ENCODE results near the gene RANBP2. TPM values are rescaled to one million over a fixed set of nuclear protein-coding genes. Genes with fewer than 3 reads are reported as not detected.

Gene RANBP2
- total and polyA plus RNA-seq, 2 experiments from 2014 or later, result 9.6 to 72.9 TPM

DNA sequence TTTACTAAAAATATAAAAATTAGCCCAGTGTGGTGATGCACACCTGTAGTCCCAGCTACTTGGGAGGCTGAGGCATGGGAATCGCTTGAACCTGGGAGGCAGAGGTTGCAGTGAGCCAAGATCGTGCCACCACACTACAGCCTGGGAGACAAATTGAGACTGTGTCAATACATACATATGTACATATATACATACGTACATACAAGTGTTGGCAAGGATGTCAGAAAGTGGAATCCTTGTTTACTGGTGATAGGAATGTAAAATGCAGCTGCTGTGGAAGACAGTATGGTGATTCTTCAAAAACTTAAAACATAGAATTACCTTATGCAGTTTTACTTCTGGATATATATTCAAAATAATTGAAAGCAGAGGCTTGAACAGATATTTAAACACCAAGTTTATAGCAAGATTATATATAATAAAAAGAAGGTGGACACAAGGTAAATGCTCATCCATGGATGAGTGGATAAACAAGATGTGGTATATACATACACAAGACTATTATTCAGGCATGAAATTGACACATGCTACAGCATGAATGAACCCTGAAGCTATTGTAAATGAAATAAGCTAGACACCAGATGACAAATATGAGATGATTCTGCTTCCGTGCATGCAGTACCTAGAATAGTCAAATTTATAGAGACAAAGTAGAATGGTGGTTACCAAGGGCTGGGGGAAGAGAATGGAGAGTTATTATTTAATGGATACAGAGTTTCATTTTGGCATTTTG is 110.5 kb downstream of the RANBP2 start:
- Histone ChIP-seq H2AFZ (no peak overlapping the region), H3K27me3 (no peaks in the 10 kb centered on the region), H3K4me3 (no peak overlapping the region), H3K36me3 (replicated peaks; ENCODE audit: insufficient read depth, low read depth) (no peaks in the 10 kb centered on the region), H4K20me1 (ENCODE audit: insufficient read depth, poor library complexity, severe bottlenecking) (no peaks in the 10 kb centered on the region), H3K9me2 (replicated peaks; ENCODE audit: insufficient read depth) (no peaks in the 10 kb centered on the region), H3K9me3 (ENCODE audit: low read depth) (no peaks in the 10 kb centered on the region), H3K27ac (no peak overlapping the region), H3K4me1 (ENCODE audit: insufficient read depth) (no peaks in the 10 kb centered on the region), H3K79me2 (no peaks in the 10 kb centered on the region), H3K4me2 (no peak overlapping the region)
- DNase-seq (ENCODE audit: low spot score), result no peak
- WGBS (ENCODE audit: low lambda C conversion rate, missing lambda C conversion rate), result 95% methylated on average over 4 of the region's 4 CpGs
- TF ChIP-seq EZH2phosphoT487 (IDR thresholded peaks at IDR 0.05; ENCODE audit: low read depth, severe bottlenecking, unreplicated experiment) (no peak), EZH2 (IDR thresholded peaks at IDR 0.05; ENCODE audit: borderline replicate concordance) (no peak)
- TF ChIP-seq, protein P1, sequence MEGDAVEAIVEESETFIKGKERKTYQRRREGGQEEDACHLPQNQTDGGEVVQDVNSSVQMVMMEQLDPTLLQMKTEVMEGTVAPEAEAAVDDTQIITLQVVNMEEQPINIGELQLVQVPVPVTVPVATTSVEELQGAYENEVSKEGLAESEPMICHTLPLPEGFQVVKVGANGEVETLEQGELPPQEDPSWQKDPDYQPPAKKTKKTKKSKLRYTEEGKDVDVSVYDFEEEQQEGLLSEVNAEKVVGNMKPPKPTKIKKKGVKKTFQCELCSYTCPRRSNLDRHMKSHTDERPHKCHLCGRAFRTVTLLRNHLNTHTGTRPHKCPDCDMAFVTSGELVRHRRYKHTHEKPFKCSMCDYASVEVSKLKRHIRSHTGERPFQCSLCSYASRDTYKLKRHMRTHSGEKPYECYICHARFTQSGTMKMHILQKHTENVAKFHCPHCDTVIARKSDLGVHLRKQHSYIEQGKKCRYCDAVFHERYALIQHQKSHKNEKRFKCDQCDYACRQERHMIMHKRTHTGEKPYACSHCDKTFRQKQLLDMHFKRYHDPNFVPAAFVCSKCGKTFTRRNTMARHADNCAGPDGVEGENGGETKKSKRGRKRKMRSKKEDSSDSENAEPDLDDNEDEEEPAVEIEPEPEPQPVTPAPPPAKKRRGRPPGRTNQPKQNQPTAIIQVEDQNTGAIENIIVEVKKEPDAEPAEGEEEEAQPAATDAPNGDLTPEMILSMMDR (IDR thresholded peaks at IDR 0.05; ENCODE audit: poor library complexity), result no peak

DNA sequence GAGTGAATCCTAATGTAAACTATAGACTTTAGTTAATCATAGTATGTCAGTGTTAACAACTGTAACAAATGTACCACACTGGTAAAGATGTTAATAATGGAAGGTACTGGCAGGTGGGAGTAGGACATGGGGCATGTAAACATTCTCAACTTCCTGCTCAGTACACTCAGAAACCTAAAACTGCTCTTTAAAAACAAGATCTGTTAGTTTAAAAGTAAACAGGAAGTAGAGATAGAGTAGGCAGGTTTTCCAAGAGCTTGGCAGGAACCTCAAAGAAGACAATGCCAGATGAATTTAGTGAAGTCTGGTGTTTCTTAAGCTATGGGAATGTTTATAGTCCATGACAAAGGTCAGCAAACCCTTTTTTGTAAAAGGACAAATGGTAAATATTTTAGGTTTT is 113.9 kb downstream of the RANBP2 start:
- Histone ChIP-seq H3K79me2 (no peaks in the 10 kb centered on the region), H3K9me3 (ENCODE audit: low read depth) (no peaks in the 10 kb centered on the region), H3K4me3 (no peak overlapping the region), H3K4me2 (no peak overlapping the region), H4K20me1 (ENCODE audit: insufficient read depth, poor library complexity, severe bottlenecking) (no peaks in the 10 kb centered on the region), H2AFZ (no peak overlapping the region), H3K9me2 (replicated peaks; ENCODE audit: insufficient read depth) (no peaks in the 10 kb centered on the region), H3K27ac (no peak overlapping the region), H3K36me3 (replicated peaks; ENCODE audit: insufficient read depth, low read depth) (no peaks in the 10 kb centered on the region), H3K27me3 (no peaks in the 10 kb centered on the region), H3K4me1 (ENCODE audit: insufficient read depth) (no peaks in the 10 kb centered on the region)
- no peak for DNase-seq (ENCODE audit: low spot score)
- TF ChIP-seq, protein P1 (IDR thresholded peaks at IDR 0.05; ENCODE audit: poor library complexity), result no peak
- TF ChIP-seq EZH2phosphoT487 (IDR thresholded peaks at IDR 0.05; ENCODE audit: low read depth, severe bottlenecking, unreplicated experiment) (no peak), EZH2 (IDR thresholded peaks at IDR 0.05; ENCODE audit: borderline replicate concordance) (no peak)

DNA sequence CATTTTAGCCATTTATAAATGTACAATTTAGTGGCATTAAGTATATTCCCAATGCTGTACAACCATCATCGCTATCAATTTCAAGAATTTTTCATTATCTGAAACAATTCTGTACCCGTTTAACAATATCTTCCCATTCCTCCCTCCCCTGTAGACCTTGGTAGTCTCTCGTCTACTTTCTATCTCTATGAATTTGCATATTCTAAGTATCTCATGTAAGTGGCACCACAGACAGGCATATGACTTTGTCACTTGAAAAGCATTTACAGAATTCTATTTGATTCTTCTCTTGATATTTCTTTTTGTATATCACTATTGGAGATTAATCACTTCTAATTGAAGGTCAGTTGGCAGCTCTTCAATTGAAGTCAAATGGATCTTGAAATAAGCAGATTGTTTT is 115.3 kb downstream of the RANBP2 start:
- H2AFZ ChIP-seq, result no peak overlapping the region
- H3K4me2 ChIP-seq, result no peak overlapping the region
- H3K36me3 ChIP-seq (replicated peaks; ENCODE audit: insufficient read depth, low read depth), result no peaks in the 10 kb centered on the region
- no peak overlapping the region for H3K27ac ChIP-seq
- no peak for DNase-seq (ENCODE audit: low spot score)
- peaks cover 9% of the 10 kb centered on the region for H3K9me3 ChIP-seq (ENCODE audit: low read depth)
- TF ChIP-seq EZH2phosphoT487 (IDR thresholded peaks at IDR 0.05; ENCODE audit: low read depth, severe bottlenecking, unreplicated experiment) (no peak), EZH2 (IDR thresholded peaks at IDR 0.05; ENCODE audit: borderline replicate concordance) (no peak)
- TF ChIP-seq, protein P1 (IDR thresholded peaks at IDR 0.05; ENCODE audit: poor library complexity), result no peak
- 97% methylated on average over 3 of the region's 3 CpGs for WGBS (ENCODE audit: low lambda C conversion rate, missing lambda C conversion rate)
- H3K4me3 ChIP-seq, result no peak overlapping the region
- no peaks in the 10 kb centered on the region for H3K79me2 ChIP-seq
- no peaks in the 10 kb centered on the region for H4K20me1 ChIP-seq (ENCODE audit: insufficient read depth, poor library complexity, severe bottlenecking)
- H3K4me1 ChIP-seq (ENCODE audit: insufficient read depth), result no peaks in the 10 kb centered on the region
- no peaks in the 10 kb centered on the region for H3K9me2 ChIP-seq (replicated peaks; ENCODE audit: insufficient read depth)
- H3K27me3 ChIP-seq, result no peaks in the 10 kb centered on the region
